Smooth muscle cell of the brain vasculature (primary cell): ENCODE measurements around the gene CHGA.

Experiments used
- DNase-seq: peaks from one replicate; pipeline ENCODE4 v3.0.0-alpha.2; 2012; ENCODE audit warnings: low read depth, low spot score

The CHGA gene

DNA sequence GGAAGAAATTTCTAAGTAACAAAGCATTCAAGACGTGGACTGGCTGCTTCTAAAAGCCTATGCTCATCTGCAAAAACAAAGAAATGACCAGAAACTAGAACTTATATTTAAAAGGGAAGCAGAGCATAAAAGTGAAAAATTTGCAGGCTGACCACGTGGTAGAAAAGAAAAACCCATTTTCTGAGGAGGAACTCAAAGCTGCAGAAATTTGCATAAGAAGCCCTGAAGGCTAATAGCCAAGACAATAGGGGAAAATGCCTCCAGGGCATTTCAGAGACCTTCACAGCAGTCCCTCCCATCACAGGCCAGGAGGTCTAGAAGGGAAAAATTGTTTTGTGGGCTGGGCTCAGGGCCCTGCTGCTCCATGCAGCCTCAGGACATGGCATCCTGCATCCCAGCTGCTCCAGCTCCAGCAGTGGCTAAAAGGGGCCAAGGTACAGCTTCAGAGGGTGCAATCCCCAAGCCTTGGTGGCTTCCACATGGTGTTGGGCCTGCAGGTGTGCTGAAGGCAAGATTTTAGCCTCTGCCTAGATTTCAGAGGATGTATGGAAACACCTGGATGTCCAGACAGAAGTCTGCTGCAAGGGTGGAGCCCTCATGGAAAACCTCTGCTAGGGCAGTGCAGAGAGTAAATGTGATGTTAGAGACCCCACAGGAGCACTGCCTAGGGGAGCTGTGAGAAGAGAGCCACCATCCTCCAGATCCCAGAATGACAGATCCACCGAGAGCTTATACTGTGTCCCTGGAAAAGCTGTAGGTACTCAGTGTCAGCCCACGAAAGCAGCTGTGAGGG is 55.5 kb downstream of the CHGA start:
- DNase-seq, result no peak

DNA sequence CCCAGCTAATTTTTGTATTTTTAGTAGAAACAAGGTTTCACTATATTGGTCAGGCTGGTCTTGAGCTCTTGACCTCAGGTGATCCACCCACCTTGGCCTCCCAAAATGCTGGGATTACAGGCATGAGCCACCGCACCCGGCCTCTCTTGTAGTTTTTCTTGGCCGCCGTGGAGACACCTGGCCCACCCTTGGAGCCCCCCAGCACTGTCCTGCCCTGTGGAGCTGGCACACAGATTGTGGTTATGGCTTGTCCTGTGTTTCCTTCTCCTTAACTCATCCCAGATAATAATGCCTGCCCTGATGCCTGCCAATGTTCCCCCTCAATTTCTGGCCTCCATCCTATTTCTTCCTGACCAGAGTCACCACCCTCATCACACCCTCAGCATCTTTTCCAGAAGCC is 57.9 kb downstream of the CHGA start:
- no peak for DNase-seq

DNA sequence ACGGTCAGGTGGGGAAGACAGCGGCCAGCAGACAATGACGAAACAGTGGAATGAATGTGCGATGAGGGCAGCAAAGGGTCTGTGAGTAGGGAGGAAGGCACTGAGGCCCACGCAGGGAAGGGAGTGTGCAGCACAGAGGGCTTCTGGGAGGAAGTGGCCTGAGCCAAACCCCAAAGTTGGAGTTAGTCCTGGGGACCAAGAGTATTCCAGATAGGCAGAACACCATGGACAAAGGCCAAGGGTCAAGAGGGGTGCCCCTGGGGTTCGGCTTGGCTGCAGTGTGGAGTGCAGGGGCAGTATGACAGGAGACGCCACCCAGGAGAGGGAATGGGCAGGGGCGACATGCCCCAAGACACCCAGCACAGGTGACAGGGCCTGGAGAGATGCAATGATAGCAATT is 58.8 kb downstream of the CHGA start:
- DNase-seq, result no peak

DNA sequence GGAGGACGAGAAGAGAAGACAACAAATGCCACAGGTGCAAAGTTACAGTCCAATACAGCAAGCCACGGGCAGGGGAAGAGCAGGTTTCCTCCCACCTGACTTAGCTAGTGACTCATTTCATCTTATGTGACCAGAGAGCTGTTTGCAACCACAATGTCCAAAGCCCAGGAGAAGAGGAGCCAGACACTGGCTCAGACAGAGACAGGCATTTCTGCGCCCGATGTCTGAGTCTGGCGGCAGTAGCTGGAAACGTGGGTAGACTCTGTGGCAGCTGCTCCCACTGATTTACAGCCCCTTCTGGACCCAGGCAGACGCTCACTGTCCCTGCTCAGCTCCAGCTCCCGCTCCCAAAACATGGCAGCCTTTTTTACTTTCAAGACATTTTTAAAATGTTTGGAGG is 60.0 kb downstream of the CHGA start:
- DNase-seq, result no peak

DNA sequence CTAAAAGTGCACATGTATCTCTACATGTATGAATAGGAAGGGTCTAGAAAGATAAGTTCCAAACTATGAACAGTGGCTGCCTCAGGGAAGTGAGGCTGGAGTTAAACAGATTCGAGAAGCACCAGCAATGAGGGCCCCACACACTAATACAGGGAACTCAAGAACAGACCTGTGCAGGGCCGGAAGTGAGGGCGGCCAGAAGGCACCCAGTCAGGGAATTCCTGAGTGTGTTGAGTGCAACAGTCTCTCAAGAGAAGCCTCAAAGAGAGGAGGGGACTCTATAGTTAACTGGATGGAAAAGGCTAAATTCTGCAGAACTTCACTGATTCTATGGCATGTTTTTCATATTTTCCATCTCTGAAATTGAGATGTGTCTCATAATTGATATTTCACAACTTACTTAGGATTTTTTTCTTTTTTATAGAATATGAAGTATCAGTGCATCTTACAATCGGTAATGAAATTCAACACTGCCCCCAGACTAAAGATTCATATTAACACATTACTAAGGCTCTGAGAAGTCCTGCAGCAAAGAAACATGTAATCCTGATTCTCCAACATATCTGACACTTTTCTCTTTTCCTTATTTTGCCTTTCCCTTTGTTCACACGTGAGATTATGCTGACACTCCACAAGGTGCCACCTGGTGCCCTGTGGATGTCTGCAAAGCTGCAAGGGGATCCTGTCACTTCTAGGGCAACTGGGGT is 61.3 kb downstream of the CHGA start:
- DNase-seq, result no peak
